ENCODE measurements around the gene OBSCN. TPM values are rescaled to one million over a fixed set of nuclear protein-coding genes. Genes with fewer than 3 reads are reported as not detected.

Gene OBSCN
- total RNA-seq, 1 donor from 2014 or later, result 22.1 TPM

GRCh38 chr1:228336308-228337030 lies 128.6 kb downstream of the OBSCN start:
- DNase-seq (ENCODE audit: low spot score), result no peak
- Mint-ChIP-seq H3K27me3 (ENCODE audit: low read depth) (no peaks in the 10 kb centered on the region), H3K9me3 (no peaks in the 10 kb centered on the region), H3K4me1 (ENCODE audit: low read depth) (no peaks in the 10 kb centered on the region), H3K4me3 (ENCODE audit: low read depth) (no peak overlapping the region), H3K27ac (no peak overlapping the region), H3K36me3 (ENCODE audit: low read depth) (no peaks in the 10 kb centered on the region)
- intact Hi-C loops (cut with micrococcal nuclease), result no loop called here

DNA sequence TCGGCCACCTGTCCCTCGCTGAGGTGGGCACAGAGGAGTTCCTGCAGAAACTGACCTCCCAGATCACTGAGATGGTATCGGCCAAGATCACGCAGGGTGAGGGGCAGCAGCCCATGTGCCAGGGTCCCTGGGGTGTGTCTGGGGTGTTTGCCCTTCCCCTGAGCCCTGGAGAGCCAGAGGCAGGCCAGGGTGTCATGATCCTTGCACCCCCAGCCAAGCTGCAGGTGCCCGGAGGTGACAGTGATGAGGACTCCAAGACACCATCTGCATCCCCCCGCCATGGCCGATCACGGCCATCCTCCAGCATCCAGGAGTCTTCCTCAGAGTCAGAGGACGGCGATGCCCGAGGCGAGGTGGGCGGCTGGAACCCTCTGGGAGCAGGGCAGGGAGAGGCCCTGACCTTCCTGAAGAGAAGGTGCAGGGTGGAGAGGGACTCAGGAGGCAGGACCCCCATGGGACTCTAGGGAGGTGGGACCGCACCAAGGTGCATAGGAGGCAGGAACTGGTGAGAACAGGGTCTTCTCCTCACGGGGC lies 129.3 kb downstream of the OBSCN start:
- Mint-ChIP-seq H3K9me3 (no peaks in the 10 kb centered on the region), H3K4me3 (ENCODE audit: low read depth) (no peak overlapping the region), H3K27ac (no peak overlapping the region), H3K36me3 (ENCODE audit: low read depth) (no peaks in the 10 kb centered on the region), H3K27me3 (ENCODE audit: low read depth) (no peaks in the 10 kb centered on the region), H3K4me1 (ENCODE audit: low read depth) (no peaks in the 10 kb centered on the region)
- intact Hi-C loops (cut with micrococcal nuclease), result no loop called here
- no peak for DNase-seq (ENCODE audit: low spot score)

DNA sequence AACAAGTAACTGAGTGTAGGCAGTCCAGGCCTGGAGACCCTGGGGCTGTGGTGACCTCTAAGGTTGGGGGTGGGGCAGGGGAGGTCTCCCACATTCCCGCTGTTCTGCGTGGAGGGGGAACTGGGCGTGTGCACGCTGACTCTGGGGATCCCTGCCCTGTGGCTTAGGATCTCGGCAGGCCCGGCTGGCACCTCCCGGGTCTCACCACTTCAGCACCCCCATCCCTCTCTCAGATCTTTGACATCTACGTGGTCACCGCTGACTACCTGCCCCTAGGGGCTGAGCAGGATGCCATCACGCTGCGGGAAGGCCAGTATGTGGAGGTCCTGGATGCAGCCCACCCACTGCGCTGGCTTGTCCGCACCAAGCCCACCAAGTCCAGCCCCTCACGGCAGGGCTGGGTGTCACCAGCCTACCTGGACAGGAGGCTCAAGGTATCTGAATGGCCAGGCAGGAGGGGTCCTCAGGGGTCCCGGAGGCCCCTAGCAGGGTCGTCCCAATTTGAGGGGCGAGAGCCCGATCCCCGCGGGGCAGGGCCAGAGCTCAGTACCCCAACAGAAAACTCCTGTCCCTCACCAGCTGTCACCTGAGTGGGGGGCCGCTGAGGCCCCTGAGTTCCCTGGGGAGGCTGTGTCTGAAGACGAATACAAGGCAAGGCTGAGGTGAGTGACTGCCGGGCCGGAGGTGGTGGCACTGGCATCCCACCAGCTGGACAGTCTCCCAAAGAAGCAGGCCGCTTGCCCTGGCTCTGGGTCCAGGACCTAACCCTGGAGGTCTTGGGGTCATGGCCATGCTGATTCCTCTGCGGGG lies 130.1 kb downstream of the OBSCN start:
- H3K27ac Mint-ChIP-seq, result no peak overlapping the region
- no peaks in the 10 kb centered on the region for H3K4me1 Mint-ChIP-seq (ENCODE audit: low read depth)
- no peak for DNase-seq (ENCODE audit: low spot score)
- intact Hi-C loops (cut with micrococcal nuclease), result no loop called here
- no peak overlapping the region for H3K4me3 Mint-ChIP-seq (ENCODE audit: low read depth)
- H3K36me3 Mint-ChIP-seq (ENCODE audit: low read depth), result no peaks in the 10 kb centered on the region
- no peaks in the 10 kb centered on the region for H3K9me3 Mint-ChIP-seq
- H3K27me3 Mint-ChIP-seq (ENCODE audit: low read depth), result no peaks in the 10 kb centered on the region

- Mint-ChIP-seq H3K4me3 (ENCODE audit: low read depth) (no peak overlapping the region), H3K27ac (no peak overlapping the region), H3K36me3 (ENCODE audit: low read depth) (peaks cover 4% of the 10 kb centered on the region), H3K9me3 (no peaks in the 10 kb centered on the region), H3K27me3 (ENCODE audit: low read depth) (no peaks in the 10 kb centered on the region), H3K4me1 (ENCODE audit: low read depth) (no peaks in the 10 kb centered on the region)
- no peak for DNase-seq (ENCODE audit: low spot score)
- intact Hi-C loops (cut with micrococcal nuclease), result no loop called here
Measured at GRCh38 chr1:228338521-228339051, 130.7 kb downstream of the OBSCN start.

- intact Hi-C loops (cut with micrococcal nuclease), result no loop called here
- H3K36me3 Mint-ChIP-seq (ENCODE audit: low read depth), result peaks cover 4% of the 10 kb centered on the region
- H3K27me3 Mint-ChIP-seq (ENCODE audit: low read depth), result no peaks in the 10 kb centered on the region
- peaks cover 3% of the 10 kb centered on the region for H3K9me3 Mint-ChIP-seq
- H3K27ac Mint-ChIP-seq, result no peak overlapping the region
- no peak overlapping the region for H3K4me3 Mint-ChIP-seq (ENCODE audit: low read depth)
- no peaks in the 10 kb centered on the region for H3K4me1 Mint-ChIP-seq (ENCODE audit: low read depth)
- no peak for DNase-seq (ENCODE audit: low spot score)
Measured at GRCh38 chr1:228339059-228339704, 131.3 kb downstream of the OBSCN start.

DNA sequence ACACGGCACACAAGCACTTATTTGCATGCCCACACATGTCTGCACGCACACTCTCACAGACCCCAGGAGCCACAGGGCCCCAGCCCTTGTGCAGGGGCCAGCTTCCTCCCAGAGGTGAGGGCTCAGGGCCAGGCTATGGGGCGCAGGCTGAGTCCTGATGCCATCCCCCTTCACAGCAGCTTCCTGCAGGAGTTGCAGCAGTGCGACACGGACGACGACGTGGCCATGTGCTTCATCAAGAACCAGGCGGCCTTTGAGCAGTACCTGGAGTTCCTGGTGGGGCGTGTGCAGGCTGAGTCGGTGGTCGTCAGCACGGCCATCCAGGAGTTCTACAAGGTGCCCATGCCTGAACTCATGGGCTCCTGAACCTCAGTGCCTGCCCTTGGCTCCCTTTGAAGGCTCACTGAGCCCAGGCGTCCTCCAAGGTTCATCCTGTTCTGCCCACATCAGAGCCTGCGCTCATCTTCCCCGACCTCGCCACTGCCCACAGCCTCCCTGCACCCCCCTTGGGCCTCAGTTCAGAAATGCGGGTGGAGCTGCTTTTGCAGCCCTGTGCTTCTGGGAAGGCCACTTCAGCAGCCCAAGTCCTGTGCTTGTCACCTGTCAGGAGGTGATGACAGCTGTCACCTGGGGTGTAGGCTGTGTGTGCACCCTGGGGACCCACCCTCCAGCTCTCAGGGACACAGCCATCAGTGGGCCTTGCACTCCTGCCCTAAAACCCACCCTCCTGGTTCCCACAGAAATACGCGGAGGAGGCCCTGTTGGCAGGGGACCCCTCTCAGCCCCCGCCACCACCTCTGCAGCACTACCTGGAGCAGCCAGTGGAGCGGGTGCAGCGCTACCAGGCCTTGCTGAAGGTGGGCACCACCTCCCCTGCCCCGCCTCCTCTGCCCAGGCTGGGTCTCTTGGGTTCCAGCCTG lies 132.2 kb downstream of the OBSCN start:
- Mint-ChIP-seq H3K9me3 (peaks cover 4% of the 10 kb centered on the region), H3K36me3 (ENCODE audit: low read depth) (peaks cover 4% of the 10 kb centered on the region), H3K4me3 (ENCODE audit: low read depth) (no peak overlapping the region), H3K27me3 (ENCODE audit: low read depth) (no peaks in the 10 kb centered on the region), H3K4me1 (ENCODE audit: low read depth) (no peaks in the 10 kb centered on the region), H3K27ac (no peak overlapping the region)
- intact Hi-C loops (cut with micrococcal nuclease), result no loop called here
- DNase-seq (ENCODE audit: low spot score), result no peak

DNA sequence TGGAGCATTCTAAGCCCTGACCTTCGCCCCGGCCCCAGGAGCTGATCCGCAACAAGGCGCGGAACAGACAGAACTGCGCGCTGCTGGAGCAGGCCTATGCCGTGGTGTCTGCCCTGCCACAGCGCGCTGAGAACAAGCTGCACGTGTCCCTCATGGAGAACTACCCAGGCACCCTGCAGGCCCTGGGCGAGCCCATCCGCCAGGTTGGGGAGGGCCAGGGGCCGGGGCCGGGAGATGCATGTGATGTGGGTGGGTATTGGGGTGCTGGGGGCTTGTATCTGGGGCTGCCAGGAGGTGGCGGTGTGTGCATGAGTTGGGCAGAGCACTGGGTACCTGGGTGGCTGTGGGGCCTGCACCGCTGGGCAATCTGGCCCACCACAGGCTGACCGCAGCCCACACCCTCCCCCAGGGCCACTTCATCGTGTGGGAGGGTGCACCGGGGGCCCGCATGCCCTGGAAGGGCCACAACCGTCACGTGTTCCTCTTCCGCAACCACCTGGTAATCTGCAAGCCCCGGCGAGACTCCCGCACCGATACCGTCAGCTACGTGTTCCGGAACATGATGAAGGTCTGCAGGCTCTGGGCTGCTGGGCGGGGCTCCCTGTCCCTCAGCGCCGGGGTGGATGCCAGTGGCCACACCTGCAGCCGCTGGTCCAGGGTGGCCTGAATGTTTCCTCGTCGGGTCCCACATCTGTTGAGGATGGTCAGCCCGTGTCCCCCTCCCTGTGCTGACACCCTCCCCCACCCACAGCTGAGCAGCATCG lies 133.0 kb downstream of the OBSCN start:
- Mint-ChIP-seq H3K4me3 (ENCODE audit: low read depth) (no peak overlapping the region), H3K27me3 (ENCODE audit: low read depth) (no peaks in the 10 kb centered on the region)
- intact Hi-C loops (cut with micrococcal nuclease), result no loop called here

GRCh38 chr1:228341450-228341813 lies 133.6 kb downstream of the OBSCN start:
- H3K4me1 Mint-ChIP-seq (ENCODE audit: low read depth), result no peaks in the 10 kb centered on the region
- no peak overlapping the region for H3K4me3 Mint-ChIP-seq (ENCODE audit: low read depth)
- intact Hi-C loops (cut with micrococcal nuclease), result no loop called here

More for the DNA sequence above, 133.0 kb downstream of the OBSCN start:
- no peak overlapping the region for H3K27ac Mint-ChIP-seq
- peaks cover 4% of the 10 kb centered on the region for H3K36me3 Mint-ChIP-seq (ENCODE audit: low read depth)
- H3K9me3 Mint-ChIP-seq, result peaks cover 4% of the 10 kb centered on the region
- DNase-seq (ENCODE audit: low spot score), result no peak
- H3K4me1 Mint-ChIP-seq (ENCODE audit: low read depth), result no peaks in the 10 kb centered on the region

DNA sequence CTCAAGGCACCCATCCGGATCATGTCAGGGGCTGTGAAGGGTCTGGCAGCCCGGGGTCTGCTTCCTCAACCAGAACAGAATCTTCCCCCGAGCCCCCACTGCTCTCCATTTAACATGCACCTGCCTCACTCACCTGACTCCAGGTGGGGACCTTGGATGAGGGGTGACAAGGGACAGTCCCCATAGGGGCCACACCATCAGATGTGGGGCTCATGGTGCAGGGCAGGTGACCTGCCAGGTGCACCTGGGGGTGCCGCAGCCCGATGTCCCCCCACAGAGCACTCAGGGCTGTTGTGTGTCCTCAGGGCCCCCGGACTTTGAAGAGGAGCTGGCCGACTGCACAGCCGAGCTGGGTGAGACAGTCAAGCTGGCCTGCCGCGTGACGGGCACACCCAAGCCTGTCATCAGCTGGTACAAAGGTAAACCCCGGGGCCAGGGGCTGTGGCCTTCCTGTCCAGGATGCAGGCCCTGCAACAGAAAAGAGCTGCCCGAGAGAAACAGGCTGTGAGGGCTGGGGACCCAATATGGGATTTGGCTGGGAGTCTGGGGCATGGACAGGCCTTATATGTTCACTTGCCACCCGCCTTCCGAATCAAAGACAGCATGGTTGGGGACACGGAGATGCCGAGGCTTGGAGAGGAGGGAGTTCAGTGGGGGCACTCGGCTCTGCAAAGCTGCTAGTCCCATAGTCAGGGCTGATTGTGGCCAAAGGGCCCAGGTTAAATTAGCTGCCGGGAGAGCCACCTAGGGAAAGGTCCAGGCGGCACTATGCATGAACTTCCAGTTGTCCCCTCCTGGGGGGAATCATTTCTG lies 134.2 kb downstream of the OBSCN start:
- no peak for DNase-seq (ENCODE audit: low spot score)
- Mint-ChIP-seq H3K27ac (no peak overlapping the region), H3K4me3 (ENCODE audit: low read depth) (no peak overlapping the region), H3K9me3 (peaks cover 4% of the 10 kb centered on the region), H3K36me3 (ENCODE audit: low read depth) (peaks cover 4% of the 10 kb centered on the region), H3K4me1 (ENCODE audit: low read depth) (no peaks in the 10 kb centered on the region), H3K27me3 (ENCODE audit: low read depth) (no peaks in the 10 kb centered on the region)
- intact Hi-C loops (cut with micrococcal nuclease), result no loop called here

More at GRCh38 chr1:228341450-228341813, 133.6 kb downstream of the OBSCN start:
- Mint-ChIP-seq H3K9me3 (peaks cover 4% of the 10 kb centered on the region), H3K36me3 (ENCODE audit: low read depth) (peaks cover 4% of the 10 kb centered on the region), H3K27ac (no peak overlapping the region), H3K27me3 (ENCODE audit: low read depth) (no peaks in the 10 kb centered on the region)
- no peak for DNase-seq (ENCODE audit: low spot score)

DNA sequence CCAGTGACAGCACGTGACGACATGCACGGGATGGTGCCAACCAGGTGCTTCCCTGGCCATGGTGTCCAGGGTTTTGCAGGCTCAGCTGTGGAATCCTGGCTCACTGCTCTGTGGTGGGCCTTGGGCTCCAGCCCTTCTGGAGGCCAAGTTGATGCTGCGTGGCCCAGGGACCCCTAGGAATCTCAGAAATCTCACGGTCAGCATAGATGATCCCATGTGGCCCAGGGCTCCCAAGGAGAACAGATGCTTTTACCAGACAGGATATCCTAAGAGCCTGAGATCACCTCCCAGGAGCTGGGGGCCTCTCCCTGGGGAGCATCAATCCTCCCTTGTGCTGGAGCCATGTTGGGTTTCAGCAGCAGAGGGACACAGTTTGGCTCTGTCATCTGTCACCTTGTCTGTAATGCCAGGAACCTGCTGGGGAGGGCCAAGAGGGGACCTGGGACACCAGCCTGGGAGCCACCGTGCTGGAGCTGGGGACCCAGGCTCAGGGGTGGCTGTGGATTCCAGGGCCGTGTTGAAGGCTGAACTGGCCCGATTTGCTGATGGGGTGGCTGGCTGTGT lies 134.9 kb downstream of the OBSCN start:
- peaks cover 4% of the 10 kb centered on the region for H3K9me3 Mint-ChIP-seq
- intact Hi-C loops (cut with micrococcal nuclease), result no loop called here
- no peaks in the 10 kb centered on the region for H3K4me1 Mint-ChIP-seq (ENCODE audit: low read depth)
- H3K4me3 Mint-ChIP-seq (ENCODE audit: low read depth), result no peak overlapping the region
- no peaks in the 10 kb centered on the region for H3K27me3 Mint-ChIP-seq (ENCODE audit: low read depth)
- no peak overlapping the region for H3K27ac Mint-ChIP-seq
- peaks cover 4% of the 10 kb centered on the region for H3K36me3 Mint-ChIP-seq (ENCODE audit: low read depth)
- no peak for DNase-seq (ENCODE audit: low spot score)

Measured in activated T-helper 2 cell treated with anti-CD3 and anti-CD28 coated beads, Interferon-gamma antibody, Interleukin-2, Interleukin-4, amounts not matched to agents 10 μg/mL and 5 μg/mL and 100 μg/mL, durations not matched to agents 14 hours and 24 hours and 36 hours (primary cell).